AG04449 (cell line): ENCODE data around the gene HTR4.

Experiments
- CTCF ChIA-PET: fragments of 350-600 bp; formaldehyde crosslinking; extraction: SDS; loops from one replicate; lab custom pipeline; 2021; ENCODE audit warnings: antibody characterized with exemption; lab: Yijun Ruan, JAX
- POLR2A ChIA-PET: fragments of 400-600, 350-600 bp; formaldehyde crosslinking; extraction: SDS; loops from one replicate; lab custom pipeline; 2020; ENCODE audit warnings: antibody characterized with exemption, inconsistent platforms; lab: Yijun Ruan, JAX
- DNase-seq: peaks from one replicate; pipeline ENCODE4 v3.0.0-alpha.2; 2010; ENCODE audit warnings: low read depth, low spot score
- H3K4me3 ChIP-seq: 2 replicates; pipeline ENCODE4 v1.5.1; 2011; ENCODE audit warnings: low read depth, mild to moderate bottlenecking, control low read depth, low read length
- CTCF ChIP-seq: IDR thresholded peaks from one replicate; pipeline ENCODE4 v1.5.1; 2011; ENCODE audit warnings: mild to moderate bottlenecking, moderate library complexity, low read length, control low read depth, inconsistent platforms; ENCODE audit not compliant: insufficient read depth; ENCODE audit errors: missing control alignments

Gene HTR4

GRCh38 chr5:148623741-148624140, 30.6 kb downstream of the HTR4 start:
- no peak for TF ChIP-seq CTCF
- ChIA-PET POLR2A (no interaction called here), CTCF (no interaction called here)
- no peak overlapping the region for H3K4me3 ChIP-seq
- DNase-seq: no peak

- ChIA-PET CTCF (no interaction called here), POLR2A (no interaction called here)
- H3K4me3 ChIP-seq: no peak overlapping the region
- TF ChIP-seq CTCF: no peak
- no peak for DNase-seq
Measured at GRCh38 chr5:148623101-148623500, 31.2 kb downstream of the HTR4 start.

- CTCF ChIA-PET: no interaction called here
- no peak overlapping the region for H3K4me3 ChIP-seq
- DNase-seq: no peak
- TF ChIP-seq CTCF: no peak
- POLR2A ChIA-PET: no interaction called here
Measured at GRCh38 chr5:148620696-148621095, 33.6 kb downstream of the HTR4 start.

- DNase-seq: no peak
- ChIA-PET POLR2A (no interaction called here), CTCF (no interaction called here)
- H3K4me3 ChIP-seq: no peak overlapping the region
- no peak for TF ChIP-seq CTCF
Measured at GRCh38 chr5:148620091-148620490, 34.2 kb downstream of the HTR4 start.

- DNase-seq: no peak
- H3K4me3 ChIP-seq: no peak overlapping the region
- ChIA-PET CTCF (no interaction called here), POLR2A (no interaction called here)
- no peak for TF ChIP-seq CTCF
Measured at GRCh38 chr5:148619484-148619883, 34.8 kb downstream of the HTR4 start.

GRCh38 chr5:148615644-148616275, 38.6 kb downstream of the HTR4 start:
- POLR2A ChIA-PET: no interaction called here
- H3K4me3 ChIP-seq: no peak overlapping the region
- no peak for DNase-seq
- no peak for TF ChIP-seq CTCF
- CTCF ChIA-PET: no interaction called here
